Posterior cingulate gyrus (tissue), 11 donors: ENCODE data around the gene BICRAL.

ENCODE experiments used
- DNase-seq, 10 donors: peaks; one replicate each; pipeline versions ENCODE4 v3.0.0 to v3.0.0-alpha.2; 2020 to 2021; ENCODE audit warnings: mixed read lengths in 3 of 10
- intact Hi-C: fragments of 100-400 bp; cut with DNase I; formaldehyde crosslinking; loops from one replicate; pipeline ENCODE4 v1.15.1; 2023

Gene BICRAL

GRCh38 chr6:42915732-42916131 lies 133.9 kb downstream of the BICRAL start, which contains the start of gene PTCRA:
Gene PTCRA, plus strand, starts transcription at chr6:42916053. Its CDS starts 17 bp downstream, at chr6:42916070.
- no peak for DNase-seq

DNA sequence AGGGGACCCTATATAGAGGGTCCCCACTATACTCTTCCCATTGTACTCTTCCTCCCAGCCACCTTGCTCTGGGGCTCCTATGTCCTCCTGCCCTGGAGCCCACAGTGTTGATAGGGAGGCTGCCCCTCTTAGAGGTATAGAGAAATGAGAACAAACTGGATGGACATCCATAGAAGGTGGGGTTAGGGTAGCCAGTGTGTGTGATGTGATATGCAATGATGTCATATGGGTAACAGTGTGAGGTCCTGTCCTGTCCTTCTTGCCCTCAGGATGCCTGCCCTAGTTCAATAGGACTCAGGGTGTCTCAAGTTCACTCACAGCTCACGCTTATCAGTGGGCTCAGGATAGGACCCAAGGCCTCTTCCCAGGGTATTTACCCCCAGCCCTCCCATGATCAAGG lies 134.4 kb downstream of the BICRAL start:
- intact Hi-C loops, result no loop called here
- DNase-seq, result no peak

More at GRCh38 chr6:42915732-42916131, 133.9 kb downstream of the BICRAL start, which contains the start of gene PTCRA:
- intact Hi-C loops, result no loop called here
